GM21737 (cell line): ENCODE data around the gene FLRT1.

Source experiments
- ATAC-seq: cut with Tn5 transposase; IDR thresholded peaks from one replicate; pipeline ENCODE4 v1.9.1; 2021; ENCODE audit warnings: mild to moderate bottlenecking, moderate library complexity; ENCODE audit not compliant: unreplicated experiment

Gene FLRT1, protein sequence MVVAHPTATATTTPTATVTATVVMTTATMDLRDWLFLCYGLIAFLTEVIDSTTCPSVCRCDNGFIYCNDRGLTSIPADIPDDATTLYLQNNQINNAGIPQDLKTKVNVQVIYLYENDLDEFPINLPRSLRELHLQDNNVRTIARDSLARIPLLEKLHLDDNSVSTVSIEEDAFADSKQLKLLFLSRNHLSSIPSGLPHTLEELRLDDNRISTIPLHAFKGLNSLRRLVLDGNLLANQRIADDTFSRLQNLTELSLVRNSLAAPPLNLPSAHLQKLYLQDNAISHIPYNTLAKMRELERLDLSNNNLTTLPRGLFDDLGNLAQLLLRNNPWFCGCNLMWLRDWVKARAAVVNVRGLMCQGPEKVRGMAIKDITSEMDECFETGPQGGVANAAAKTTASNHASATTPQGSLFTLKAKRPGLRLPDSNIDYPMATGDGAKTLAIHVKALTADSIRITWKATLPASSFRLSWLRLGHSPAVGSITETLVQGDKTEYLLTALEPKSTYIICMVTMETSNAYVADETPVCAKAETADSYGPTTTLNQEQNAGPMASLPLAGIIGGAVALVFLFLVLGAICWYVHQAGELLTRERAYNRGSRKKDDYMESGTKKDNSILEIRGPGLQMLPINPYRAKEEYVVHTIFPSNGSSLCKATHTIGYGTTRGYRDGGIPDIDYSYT

DNA sequence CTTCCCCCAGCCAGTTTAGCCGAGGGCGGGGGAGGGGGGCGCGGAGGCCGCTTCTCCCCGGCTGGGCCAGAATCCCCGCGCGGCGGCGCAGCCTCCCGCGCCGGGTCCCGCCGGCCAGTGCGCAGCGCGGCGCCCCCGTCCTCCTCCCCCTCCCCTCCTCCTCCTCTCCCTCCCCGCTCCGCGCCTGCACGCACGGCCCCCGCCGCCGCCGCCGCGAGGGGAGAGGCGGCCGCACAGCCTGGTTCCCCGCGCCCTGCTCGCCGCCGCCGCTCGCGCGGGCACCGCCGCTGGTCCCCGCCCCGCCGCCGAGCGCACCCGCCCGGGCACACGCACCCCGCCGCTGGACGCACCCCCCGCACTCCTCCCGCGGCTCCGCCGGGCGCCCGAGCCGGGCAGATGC, at the start of gene FLRT1:
Gene FLRT1, plus strand, starts transcription at position 356 of the 400 bp plus-strand sequence. CDS start 80,337 bp downstream, outside the sequence.
- no peak for ATAC-seq

DNA sequence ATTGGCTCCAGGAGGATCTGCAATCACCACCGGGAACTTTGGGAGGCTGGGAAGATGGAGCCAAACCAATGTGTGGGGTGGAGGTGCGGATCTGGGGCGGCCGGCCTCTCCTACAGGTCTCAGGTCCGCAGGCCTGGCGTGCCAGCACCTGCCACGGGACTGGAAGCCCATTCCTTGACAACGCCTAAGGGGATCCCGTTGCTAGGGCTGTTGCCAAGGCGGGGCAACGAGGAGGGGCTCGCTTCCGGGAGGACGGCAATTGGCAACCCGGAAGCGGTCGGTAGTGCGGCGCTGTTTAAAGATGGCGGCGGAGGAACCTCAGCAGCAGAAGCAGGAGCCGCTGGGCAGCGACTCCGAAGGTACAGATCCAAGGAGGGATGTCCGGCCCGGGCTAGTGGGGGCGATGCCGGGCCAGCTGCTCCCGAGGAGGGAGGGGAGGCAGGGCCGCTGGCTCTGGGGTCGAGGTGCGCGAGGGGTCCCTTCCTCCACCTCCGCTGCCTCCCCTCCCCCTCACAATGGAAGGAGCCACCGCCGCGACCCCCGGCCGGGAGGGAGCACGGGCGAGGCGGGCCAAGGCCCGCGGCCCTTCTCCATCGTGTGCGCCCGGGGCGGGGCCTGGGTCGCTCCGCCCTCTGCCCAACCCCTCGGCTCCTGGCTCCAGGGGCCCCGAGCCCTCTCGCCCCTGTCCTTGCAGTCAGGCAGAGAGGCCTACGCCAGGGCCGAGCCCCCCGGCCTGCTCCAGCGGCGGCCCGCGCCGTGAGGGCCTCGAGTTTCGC, 49.4 kb upstream of the FLRT1 start, which contains the start of gene OTUB1:
Gene OTUB1, plus strand, starts transcription at position 283 of the 776 bp plus-strand sequence. Its CDS starts 19 bp downstream, at position 302.
- ATAC-seq, result peak; percentile 76

DNA sequence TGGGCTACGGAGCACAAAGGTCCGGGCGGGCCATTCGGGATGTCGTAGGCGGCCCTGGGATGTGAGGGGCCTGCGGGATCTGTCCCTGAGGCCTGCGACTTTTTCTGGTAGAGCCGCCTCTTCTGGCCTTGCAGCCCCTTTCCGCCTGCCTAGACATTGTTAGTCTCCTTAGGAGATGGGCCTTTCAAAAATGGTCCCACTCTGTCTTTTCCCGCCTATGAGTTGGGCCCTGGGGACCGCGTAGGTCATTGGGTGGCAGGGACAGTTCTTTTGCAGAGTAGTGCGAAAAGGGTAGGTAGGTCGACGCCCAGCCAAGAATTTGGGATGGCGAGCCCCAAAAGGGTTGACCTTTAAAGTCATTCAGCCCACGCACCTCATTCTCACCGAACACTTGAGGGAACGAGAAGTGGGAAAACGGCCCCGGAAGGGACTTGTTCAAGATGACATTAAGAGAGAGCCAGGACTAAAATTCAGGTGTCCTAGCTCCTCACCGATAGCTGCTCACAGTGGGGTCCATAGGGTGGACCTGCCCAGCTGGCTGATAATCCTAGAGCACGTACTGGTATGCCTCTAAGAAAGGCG, 48.7 kb upstream of the FLRT1 start:
- ATAC-seq, result no peak

DNA sequence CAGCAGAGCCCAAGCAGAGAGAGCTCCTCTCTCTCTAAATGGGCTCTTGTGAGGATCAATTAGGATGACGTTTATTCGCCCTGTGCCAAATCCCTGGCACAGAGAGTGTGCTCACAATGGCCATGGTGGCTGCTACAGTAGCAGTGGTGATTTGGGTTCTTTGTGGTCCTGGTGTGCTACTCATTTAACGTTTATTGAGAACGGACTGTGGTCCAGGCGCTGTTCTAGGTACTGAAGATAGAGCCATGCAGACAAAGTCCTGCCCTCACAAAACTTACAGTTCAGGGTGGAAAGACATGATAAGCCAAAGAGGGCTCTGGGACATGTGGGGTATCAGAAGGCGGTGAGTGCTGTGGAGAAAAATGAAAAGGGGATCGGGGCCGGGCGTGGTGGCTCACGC, 44.2 kb upstream of the FLRT1 start:
- ATAC-seq, result no peak

DNA sequence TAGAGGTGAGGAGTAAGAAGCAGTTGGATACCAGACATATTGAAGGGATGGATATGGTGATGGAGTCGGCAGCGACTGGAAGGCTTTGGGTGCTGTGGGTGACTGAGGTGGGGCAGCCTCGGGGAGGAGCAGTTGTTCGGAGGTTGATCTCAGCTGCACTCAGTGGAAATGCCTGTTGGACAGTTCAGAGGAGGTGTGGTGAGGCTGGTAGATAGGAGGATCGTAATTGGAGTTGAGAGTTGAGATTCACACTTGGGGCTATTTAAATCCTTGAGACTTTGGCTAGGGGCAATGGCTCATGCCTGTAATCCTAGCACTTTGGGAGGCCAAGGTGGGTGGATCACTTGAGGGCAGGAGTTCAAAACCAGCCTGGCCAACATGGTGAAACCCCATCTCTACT, 42.6 kb upstream of the FLRT1 start:
- ATAC-seq, result no peak

DNA sequence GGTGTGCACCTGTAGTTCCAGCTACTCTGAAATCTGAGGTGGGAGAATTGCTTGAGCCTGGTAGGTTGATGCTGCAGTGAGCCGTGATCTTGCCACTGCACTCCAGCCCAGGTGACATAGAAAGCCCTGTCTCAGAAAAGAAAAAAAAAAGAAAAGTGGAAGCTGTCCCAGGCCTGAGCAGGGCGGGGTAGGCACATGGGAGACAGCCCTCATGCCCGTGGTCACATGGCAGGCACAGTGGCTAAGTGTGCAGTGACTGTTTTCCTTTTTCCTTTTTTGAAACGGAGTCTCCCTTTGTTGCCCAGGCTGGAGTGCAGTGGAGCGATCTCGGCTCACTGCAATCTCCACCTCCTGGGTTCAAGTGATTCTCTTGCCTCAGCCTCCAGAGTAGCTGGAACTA, 41.7 kb upstream of the FLRT1 start:
- no peak for ATAC-seq

DNA sequence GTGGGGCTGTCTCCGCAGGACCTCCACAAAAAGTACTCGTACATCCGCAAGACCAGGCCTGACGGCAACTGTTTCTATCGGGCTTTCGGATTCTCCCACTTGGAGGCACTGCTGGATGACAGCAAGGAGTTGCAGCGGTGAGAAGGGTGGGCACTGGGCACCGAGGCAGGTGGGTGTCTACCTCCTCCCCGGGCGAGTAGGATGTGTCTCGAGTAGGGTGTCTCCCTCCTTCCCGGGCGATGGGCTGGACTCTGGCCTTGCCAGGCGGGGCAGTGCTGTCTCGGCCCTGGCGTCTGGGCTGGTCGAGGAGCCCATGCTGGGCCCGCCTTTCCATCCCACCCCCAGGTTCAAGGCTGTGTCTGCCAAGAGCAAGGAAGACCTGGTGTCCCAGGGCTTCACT, 39.2 kb upstream of the FLRT1 start:
- no peak for ATAC-seq

DNA sequence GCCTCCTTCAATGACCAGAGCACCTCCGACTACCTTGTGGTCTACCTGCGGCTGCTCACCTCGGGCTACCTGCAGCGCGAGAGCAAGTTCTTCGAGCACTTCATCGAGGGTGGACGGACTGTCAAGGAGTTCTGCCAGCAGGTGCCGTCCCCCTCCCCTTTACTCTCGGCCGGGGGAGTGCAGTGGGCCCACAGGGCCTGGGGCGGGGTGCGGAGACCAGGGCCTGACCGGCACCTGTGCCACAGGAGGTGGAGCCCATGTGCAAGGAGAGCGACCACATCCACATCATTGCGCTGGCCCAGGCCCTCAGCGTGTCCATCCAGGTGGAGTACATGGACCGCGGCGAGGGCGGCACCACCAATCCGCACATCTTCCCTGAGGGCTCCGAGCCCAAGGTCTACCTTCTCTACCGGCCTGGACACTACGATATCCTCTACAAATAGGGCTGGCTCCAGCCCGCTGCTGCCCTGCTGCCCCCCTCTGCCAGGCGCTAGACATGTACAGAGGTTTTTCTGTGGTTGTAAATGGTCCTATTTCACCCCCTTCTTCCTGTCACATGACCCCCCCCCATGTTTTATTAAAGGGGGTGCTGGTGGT, 38.5 kb upstream of the FLRT1 start:
- no peak for ATAC-seq

DNA sequence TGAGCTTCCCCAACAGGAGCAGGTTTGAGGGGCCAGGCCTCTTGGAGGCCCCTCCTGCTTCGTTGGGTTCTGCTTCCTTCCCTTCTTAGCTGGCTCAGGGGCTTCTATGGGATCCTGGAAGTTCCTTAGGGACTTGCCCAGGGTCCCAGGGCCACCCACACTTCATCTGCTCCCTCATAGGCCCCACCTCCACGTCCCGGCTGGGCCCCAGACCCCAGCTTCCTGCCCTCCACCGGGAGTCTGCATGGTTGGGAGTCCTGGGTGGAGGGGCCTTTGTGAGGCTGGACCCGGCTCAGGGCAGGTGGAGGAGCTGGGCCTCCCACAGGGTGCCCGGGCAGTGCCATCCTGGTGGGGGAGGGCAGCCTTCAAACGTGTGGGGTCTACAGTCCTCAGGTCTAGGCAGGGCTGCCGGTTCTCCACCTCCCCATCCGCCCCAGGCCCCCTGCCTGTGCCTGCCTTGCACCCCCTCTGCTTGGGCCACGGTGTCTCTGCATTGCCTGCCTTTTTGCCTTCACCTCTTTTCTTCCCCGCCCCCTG, 37.9 kb upstream of the FLRT1 start:
- ATAC-seq, result no peak

DNA sequence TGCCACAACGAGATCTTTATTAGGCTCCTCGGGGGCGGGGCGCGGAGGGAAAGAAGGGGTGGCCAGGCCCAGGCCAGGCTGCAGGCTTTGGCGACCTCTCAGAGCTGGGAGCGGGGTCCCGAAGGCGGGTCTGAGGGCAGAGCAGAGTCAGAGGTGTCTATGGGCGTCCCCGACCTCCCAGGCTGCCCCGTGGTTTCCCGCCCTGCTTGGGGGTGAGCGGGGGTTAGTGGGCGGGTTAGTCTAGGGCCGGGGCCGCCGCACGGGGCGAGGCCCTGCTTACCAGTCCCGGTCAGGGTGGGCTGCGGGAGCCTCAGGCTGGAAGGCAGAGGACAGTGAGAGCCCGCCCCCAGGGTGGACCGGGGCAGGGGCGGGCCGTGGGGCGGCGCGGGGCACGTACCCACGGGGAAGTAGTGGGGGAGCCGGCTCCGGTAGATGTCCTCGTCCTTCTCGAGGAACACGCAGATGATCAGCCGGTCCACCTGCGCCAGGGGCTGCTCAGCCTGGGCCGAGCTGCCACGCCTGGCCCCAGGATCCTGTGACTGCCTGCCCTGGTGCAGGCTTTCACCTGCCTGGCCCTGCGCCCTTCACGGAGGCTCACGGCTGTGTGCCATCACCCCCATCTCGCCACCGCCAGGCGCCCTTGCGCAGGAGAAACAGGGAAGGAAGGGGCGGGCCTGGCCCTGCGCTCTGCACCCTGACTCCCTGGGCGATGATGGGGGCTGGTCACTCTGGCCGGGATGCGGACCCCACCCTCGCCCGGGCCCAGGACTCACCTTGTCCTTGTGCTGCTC, 37.0 kb upstream of the FLRT1 start:
- ATAC-seq, result no peak

DNA sequence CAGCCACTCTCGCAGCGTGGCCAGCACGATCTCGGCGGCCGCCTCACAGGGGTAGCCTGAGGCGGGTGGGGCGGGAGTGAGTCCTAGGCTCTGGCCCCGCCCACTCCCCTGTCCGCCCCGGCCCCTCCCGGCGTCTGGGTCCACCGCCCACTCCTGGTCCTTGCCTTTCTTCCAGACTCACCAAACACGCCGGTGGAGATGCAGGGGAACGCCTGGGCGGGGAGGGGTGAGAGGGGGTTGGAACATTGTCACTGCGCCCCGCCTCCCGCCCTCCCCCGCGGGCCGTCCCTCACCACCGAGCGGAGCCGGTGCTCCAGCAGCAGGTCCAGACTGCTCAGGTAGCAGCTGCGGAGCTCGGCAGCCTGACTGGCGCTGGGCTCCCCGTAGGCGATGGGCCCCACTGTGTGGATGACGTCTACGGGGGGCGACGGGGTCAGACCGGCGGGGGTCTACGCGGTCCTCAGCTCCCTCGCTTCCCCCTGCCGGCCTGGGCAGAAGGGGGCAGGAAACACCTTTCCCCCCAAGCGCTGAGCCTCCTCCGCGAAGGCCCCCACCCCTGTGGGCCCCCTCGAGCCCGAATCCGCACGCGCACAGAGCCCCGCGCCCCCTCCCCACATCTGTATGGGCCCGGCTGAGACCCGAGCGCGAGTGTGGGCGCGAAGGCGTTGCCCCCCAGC, 36.2 kb upstream of the FLRT1 start:
- no peak for ATAC-seq

DNA sequence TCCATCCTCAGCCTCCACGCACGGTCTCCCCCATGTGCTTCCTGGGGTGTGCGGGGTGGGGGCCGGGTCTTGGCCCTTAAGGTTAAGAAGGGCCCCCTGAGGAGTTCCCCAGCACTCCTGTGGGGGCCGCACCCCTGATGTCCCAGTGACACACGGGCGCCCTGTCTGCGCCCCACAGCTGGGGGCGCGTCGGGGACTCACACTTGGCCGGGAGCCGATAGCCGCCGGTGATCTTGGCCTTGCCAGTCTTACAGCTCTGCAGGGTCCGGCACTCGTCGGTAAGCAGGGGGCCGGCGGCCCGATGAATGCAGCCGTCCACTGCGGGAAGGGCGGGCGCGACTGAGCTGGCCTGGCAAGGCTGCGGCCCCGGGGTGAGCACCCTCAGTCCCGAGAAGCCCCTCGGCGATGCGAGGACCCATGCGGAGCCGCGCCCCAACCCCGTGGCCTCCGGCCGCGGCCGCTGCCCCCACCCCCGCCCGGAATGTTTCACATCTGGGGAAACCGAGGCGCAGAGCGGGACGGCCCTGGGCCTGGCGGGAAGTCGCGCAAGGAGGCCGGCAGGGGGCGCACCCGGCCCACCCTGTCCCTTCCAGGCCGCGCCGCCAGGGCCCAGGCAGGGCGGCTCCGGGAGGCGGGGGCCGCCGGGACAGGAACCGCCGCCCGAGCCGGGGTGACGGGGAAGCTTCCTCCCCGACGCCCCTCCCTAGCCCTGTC, 35.5 kb upstream of the FLRT1 start:
- peak; percentile 58 for ATAC-seq

DNA sequence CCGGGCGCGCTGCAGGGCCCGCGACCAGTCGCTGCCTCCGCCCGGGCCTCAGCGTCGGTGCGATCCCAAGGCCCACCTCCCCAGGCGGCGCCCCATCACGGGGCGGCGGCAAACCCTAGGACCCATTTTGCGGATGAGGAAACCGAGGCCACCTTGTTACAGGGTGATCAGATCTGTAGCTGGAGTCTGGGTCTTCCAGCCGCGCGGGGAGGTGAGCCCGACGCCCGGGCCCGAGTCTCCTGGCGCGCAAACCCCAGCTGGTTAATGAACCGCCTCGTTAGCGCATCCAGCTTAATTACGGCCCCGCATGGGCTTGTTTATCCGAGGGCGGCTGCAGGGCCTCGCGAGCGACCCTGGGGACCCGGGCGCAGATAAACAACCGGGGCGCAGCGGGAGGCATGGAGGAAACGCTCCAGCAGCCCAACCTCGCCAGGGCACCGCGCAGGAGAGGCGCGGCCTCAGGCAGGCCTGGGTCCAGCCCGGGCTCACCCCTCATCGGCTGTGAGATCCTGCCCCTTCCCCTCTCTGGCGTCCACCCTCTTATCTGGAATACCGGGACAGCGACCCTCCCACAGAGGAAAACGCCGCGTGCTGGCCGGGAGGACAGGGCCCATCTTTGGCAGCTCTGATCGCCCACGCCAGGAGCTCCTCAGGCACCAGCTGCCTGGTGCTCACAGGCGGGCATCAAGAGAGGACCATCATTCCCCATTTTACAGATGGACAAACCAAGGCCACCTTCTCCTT, 34.8 kb upstream of the FLRT1 start:
- ATAC-seq, result no peak

DNA sequence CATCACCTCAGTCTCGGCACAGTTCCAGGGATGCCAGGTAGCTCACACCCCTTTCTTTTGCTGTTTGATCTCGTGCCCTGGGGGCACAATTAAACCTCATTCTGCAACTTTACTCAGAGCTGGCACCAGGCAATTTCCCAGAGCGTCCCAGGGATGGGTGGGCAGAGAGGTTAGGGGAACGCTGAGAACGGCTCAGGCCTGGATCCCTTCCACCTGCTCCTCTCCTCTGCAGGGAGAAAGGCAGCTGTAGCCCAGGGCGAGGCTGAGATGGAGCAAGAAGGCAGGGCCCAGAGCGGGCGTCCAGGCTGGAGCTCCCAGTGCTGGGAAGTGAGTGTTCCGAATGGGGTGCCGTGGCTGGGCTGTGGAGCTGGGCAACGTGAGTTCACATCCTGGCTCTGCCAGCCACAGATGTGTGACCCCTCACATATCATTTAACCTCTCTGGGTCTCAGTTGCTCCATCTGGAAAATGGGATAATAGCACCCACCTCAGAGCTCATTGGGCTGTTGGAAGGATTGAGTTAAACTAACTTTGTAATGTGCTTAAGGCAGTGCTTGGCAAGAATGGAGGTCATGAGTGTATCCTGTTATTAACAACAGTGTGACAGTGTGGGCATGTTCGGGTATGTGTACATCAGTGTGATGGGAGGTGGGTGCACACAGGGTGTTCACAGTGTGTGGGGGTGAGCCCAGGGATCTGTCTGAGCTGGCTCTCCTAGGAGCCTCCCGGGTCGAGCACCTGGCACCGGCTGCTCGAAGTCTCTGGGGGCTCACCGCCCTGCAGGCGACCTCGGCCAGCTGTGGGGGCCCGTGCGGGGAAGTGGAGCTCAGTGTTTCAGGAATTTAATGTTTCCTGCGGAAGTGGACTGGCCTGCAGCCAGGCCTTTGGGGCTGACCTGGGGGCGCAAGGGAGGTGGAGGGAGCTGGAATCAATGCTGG, 34.0 kb upstream of the FLRT1 start:
- ATAC-seq, result no peak

DNA sequence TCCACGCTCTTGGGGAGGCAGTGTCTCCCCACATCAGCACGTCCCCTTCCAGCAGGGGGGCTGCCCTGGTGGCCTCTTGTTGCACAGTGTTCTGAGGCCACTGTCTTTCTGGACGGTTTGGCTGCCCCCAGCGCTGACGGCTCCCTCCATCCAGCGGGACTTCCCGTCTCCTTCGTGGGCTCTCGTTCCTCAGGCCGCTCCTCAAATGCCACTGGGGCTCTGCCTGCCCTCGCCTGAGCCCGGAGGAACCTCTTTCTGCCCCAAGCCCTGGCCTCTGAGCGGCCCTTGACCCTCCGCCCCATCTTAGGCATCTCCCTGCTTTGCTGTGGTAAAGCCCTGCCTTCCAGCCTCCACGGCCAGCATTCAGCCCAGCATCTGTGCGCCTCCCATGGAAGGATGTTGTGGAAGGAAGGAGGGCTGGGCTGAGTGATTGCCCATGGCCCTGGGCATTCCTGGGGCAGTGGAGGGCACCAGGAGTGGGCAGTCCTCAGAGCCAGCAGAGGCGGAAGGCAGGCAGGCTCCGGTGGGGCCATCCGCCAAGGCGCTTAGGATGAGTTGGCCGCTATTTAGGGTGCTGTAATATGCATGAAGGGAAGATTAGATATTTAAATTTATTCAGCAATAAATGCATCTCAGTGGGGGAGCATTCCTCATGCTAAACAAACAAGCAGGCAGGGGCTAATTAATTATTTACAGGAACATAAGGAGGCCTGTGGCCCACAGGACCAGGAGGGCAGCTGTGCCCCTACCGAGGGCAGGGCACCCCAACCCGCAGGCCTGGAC, 31.7 kb upstream of the FLRT1 start:
- no peak for ATAC-seq

DNA sequence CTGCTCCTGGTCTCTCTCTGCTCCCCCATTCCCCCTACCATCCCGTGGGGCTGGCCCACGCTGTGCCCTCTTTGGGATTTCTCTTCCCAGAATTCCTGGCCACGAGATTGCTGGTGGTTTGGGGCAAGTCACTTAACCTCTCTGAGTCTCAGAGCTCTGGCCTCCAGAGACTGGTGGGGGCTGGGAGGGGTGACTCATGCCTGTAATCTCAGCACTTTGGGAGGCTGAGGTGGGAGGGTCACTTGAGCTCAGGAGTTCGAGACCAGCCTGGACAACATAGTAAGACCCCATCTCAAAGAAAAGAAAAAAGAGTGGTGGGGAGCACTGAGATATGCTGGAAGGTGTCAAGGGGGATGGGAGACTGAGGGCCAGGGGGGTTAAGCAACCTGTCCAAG, 31.1 kb upstream of the FLRT1 start:
- ATAC-seq, result no peak
